Limb (tissue), 2 donors: ENCODE measurements around the gene ATP8B4.
"Not testable (repeated sequence)": the region's sequence is repeated elsewhere in the genome, so short reads cannot be mapped to it uniquely, and the experiment has no call there.

Source experiments
- DNase-seq, 2 donors: peaks; one replicate each; pipeline ENCODE4 v3.0.0-alpha.2; 2016; ENCODE audit errors: extremely low spot score in 2 of 2

ATP8B4 gene, protein sequence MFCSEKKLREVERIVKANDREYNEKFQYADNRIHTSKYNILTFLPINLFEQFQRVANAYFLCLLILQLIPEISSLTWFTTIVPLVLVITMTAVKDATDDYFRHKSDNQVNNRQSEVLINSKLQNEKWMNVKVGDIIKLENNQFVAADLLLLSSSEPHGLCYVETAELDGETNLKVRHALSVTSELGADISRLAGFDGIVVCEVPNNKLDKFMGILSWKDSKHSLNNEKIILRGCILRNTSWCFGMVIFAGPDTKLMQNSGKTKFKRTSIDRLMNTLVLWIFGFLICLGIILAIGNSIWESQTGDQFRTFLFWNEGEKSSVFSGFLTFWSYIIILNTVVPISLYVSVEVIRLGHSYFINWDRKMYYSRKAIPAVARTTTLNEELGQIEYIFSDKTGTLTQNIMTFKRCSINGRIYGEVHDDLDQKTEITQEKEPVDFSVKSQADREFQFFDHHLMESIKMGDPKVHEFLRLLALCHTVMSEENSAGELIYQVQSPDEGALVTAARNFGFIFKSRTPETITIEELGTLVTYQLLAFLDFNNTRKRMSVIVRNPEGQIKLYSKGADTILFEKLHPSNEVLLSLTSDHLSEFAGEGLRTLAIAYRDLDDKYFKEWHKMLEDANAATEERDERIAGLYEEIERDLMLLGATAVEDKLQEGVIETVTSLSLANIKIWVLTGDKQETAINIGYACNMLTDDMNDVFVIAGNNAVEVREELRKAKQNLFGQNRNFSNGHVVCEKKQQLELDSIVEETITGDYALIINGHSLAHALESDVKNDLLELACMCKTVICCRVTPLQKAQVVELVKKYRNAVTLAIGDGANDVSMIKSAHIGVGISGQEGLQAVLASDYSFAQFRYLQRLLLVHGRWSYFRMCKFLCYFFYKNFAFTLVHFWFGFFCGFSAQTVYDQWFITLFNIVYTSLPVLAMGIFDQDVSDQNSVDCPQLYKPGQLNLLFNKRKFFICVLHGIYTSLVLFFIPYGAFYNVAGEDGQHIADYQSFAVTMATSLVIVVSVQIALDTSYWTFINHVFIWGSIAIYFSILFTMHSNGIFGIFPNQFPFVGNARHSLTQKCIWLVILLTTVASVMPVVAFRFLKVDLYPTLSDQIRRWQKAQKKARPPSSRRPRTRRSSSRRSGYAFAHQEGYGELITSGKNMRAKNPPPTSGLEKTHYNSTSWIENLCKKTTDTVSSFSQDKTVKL

DNA sequence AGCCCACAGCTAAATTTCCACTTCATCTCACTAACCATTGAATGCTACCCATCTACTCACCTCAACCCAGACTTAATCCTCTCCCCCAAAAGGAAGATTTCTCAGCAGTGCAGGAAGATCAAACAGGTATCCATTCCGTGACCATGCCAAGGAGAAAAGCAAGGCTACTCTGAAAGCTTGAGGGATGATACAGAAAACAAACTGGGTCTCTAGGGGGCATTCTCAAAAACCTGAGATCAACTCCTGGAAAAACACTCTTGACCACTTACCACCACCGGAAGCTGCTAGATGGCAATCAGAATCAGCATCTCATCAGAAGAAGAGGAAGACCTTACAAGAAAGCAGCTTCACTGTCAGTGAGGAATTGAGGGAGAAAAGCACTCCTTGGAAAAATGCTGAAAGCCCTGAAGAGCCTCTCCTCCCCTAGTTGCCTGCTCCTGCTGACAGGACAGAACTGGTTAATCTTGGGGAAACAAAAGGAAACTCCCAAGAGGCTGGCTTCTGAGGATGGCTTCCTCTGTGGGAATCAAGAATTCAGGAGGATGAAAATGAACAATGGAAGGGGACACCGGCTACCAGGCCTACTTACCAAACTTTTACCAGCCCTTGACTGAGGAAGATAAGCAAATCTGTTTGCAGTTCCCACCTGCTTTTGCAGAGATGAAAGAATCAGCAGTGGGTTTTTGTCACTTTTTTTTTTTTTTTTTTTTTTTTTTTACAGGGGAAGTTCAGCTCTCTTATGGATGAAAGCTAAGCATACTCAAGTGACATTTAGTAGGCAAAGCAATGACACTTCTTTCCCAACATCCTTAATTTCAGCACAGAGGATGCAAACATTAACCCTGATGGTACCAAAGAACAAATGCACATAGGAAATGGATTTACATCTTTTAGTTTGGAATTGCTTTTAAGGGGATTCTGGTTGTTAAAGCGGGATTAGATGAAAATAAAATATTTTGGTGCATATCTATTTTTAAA lies at the start of gene ATP8B4:
Gene ATP8B4 (minus strand): TSS at position 171 of the 978 bp plus-strand sequence. CDS start 12,267 bp downstream, outside the sequence.
- DNase-seq = no peak

DNA sequence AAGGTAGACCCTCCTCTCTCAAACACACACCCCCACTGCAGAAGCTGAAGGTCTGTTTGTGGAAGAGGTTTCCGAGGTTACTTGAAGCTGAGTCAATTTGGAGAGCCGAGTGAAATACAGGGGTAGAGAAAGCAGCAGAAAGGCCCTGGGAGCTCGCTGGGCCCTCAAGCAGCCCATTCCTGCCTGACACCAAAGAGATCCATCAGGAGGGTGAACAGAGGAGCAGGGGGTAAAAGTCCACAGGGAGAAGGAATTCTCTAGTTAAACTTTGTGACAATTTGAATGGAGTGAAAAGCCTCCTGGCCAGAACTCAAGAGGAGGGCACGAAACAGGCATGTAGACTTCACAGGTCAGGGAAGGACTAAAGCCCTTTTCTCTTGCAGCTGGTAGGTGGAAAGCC lies 49.3 kb upstream of the ATP8B4 start:
- DNase-seq = no peak

DNA sequence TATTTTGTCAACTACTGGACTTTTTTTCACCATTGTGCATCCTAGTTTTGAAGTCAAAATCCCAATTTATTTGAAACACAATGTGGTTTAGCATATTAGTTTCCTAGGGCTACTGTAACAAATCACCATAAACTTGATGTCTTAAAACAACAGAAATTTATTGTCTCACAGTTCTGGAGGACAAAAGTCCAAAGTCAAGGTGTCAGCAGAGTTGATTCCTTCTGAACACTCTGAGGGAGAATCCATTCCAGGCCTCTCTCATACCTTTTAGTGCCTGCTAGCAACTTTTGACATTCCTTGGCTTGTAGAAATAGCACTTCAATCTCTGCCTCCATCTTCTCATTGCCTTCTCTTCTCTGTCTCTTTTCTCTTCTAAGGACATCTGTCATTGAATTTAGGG lies 48.1 kb upstream of the ATP8B4 start:
- no peak for DNase-seq

DNA sequence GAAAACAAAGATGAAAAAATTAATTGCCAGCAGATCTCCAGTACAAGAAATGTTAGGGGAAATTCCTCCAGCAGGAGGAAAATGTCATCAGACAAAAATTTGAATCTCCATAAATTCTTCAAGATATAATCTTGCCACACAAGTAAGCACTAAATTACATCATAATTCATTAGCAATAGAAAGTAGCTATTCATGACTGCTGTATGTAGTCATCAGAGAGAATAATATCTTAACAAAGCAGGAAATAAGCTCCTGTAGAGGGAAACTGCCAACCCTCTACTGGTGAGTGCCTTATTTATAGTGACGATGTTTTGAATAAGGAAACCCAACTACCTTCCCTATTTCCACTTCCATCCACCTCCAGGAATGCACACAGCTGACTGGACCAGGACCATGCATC lies 47.2 kb upstream of the ATP8B4 start:
- DNase-seq = no peak

DNA sequence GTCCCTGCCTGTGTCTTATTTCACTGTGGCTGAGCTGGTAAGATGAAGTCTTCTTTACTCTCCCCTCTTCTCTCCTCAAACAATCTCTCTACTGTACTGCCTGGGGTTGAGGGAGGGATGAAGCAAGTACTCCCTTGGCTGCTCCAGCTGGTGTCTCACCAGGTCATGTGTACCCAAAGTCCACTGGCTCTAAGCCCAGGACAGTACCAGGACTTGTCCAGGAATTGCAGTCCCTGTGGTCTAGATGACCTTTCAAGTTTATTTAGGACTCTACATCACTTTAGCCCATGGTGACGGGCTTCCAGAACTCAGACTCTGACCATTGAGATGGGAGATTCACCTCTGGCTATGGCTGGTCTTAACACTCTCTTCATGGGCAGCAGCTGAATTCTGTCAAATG lies 45.4 kb upstream of the ATP8B4 start:
- no peak for DNase-seq

DNA sequence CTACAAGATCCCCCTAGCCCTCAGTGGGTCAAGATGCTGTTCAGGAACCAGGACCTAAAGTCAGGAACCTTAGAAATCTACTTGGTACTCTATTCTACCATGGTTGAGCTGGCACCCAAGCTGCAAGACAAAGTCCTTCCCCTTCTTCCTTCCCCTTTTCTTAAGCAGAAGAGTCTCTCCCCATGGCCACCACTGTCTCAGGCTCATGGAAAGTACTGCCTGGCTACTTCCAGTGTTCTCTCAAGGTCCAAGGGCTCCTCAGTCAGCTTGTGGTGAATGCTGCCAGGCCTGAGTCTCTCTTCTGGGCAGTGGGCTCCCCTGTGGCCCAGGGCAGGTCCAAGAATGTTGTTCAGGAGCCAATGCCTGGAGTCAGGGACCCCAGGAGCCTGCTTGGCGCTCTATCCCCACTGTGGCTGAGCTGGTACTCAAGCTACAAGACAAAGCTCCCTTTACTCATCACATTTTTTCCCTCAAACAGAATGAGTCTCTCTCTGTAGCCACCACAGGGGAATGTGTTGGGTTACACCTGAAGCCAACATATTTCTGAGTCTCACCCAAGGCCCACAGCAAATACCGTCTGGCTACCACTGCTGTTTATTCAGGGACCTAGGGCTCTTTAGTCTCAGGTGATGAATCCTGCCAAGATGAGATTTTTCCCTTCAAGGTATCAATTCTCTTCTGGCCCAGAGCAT lies 44.8 kb upstream of the ATP8B4 start:
- DNase-seq = no peak

DNA sequence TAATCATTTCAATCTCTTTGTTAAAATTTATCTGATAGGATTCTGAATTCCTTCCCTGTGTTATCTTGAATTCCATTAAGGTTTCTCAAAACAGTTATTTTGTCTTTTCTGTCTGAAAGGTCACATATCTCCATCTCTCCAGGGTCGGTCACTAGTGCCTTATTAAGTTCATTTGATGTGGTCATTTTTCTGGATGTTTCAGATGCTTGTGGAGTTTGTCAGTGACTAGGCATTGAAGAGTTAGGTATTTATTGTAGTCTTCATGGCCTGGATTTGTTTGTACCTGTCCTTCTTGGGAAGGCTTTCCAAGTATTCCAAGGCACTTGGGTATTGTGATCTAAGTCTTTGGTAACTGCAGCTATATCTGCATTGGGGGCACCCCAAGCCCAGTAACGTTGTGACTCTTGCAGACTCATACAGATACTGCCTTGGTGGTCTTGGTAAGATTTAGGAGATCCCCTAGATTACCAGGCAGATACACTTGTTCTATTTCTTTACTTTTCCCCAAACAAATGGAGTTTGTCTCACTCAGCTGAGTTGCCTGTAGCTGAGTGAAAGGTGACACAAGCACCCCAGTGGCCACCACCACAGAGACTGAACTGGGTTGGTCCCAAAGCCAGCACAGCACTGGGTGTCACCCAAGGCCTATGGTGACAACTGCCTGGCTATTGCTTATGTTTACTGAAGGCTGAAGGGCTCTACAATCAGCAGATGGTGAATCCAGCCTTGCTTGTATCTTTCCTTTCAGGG lies 44.1 kb upstream of the ATP8B4 start:
- DNase-seq = no peak

DNA sequence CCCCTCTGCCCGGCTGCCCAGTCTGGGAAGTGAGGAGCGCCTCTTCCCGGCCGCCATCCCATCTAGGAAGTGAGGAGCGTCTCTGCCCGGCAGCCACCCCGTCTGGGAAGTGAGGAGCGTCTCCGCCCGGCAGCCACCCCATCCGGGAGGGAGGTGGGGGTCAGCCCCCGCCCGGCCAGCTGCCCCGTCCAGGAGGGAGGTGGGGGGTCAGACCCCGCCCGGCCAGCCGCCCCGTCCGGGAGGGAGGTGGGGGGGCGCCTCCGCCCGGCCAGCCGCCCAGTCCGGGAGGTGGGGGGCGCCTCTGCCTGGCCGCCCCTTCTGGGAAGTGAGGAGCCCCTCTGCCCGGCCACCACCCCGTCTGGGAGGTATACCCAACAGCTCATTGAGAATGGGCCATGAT lies 39.2 kb upstream of the ATP8B4 start:
- DNase-seq = not testable (repeated sequence)

DNA sequence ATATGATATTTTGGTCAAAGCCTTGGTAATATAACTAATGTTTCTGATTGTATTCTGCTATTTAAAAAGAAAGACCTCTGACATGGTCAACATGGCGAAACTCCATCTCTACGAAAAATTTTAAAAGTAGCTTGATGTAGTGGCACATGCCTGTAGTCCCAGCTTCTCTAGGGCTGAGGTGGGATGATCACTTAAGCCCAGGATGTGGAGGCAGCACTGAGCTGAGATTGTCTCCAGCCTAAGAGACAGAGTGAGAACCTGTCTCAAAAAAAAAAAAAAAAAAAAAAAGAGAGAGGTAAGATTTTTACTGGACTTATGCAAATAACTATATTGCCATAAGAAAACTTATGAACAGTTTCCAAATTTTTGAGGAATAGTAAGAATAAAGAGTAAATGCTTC lies 32.4 kb upstream of the ATP8B4 start:
- no peak for DNase-seq

DNA sequence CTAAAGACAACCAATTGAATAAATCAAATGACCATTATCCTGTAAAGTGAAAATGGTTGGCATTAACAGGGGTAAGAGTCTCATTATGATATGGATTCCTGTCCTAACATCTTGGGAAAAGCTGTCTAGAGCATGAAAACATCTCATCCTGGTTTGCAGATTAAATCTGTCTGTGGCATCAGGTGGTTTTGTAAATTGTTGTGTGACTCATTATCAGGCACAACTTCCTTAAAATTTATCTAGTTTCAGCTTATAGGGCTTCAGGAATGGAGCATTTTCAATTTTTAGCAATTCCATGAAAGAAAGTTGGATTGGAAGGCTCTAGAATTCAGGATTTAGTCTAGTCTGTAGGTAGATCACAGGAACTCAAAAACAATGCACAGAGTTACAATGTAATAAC lies 31.8 kb upstream of the ATP8B4 start:
- DNase-seq = no peak

DNA sequence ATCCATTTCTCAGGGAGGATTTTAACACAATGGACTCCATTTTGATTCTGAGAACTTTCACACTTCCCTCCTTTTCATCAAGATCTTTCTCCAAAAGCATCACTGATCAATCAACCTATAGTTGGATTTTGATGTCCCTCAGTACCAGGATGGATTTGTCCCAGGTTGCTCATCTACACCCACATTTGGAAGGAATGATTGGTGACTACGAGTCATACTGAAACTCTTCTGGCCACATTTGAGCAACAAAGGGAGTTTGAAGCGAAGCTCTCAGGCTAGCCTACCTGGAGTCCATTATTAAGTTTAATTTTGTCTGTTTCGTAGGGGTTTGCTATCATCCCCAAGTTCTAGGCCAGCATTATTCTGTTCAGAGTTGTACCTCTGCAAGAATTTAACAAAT lies 31.3 kb upstream of the ATP8B4 start:
- no peak for DNase-seq

DNA sequence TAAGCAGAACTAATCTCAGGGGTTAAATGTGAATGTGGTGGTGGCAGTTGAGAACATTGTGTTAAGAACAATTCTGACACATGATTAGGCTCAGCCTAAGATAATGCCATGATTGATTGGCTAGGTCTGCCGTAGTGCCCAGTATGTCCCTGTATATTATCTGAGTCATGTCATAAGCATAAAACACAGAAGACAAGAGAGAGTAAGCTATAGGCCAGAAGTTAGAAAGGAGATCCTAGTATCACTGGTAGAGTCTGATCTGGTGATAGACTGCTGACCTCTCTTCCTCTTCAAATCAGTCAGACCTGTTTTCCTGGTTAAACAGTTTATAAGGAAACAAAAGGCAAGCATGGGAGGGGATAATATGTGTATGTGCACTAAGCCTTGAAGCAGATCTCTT lies 30.1 kb upstream of the ATP8B4 start:
- DNase-seq = no peak

DNA sequence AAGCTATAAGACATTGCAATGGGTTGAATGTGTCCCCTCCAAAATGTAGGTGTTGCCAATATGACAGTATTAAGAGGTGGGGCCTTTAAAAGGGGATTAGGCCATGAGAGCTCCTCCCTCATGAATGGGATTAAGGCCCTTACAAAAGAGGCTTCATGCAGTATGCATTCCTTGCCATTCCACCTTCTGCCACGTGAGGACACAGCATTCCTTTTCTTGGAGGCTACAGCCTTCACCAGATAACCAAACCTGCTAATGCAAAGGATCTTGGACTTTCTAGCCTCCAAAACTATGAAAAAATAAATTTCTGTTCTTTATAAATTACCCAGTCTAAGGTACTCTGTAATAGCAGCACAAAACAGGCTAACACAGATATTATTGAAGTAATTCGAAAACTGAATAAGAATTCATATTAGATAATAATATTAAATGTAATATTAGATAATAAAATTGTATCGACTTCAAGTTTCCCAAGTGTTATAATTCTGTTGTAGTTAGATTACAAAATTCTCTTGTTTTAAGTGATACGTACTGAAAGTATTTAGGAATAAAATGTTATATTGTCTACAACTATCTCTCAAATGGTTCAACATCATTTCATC lies 29.4 kb upstream of the ATP8B4 start:
- DNase-seq = peak in 1 of 2 donors; percentile 38

DNA sequence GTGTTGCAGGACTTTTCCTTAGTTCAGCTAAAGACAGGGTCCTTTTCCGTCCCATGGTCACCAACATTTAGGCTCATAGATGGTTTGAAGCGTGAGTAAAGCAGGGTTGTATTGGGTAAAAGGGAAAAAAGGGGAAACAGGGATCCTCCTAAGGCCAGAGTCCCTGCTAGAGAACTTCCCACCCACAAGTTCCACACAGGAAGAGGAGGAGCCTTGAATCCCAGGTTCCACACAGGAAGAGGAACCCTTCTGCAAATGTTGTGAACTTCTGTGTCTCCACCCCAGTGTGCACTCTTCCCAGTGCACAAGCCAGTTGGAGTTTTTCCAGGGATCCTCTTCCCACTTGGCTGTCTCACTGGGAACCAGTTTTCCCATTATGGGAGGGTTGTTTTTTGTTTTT lies 27.6 kb upstream of the ATP8B4 start:
- no peak for DNase-seq

DNA sequence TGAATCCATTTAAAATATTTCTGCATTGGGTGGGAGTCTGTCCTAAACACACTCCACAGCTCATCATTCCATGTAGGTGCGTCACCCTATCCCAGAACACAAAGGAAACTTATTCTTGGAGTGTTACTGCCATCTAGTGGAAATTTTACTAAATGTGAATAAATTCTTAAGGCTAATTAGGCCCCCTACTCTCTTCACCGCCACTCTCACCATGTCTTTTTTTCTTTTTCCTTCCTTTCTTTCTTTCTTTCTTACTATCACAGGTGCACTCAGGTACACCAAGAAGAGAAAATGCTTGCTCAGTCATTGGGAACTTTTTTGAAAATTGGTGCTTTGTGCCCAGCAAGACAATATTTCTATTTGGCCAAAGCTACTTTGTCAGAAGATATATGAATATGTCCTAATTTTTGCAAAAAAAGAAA lies 26.4 kb upstream of the ATP8B4 start:
- DNase-seq = peak in 1 of 2 donors; percentile 80

DNA sequence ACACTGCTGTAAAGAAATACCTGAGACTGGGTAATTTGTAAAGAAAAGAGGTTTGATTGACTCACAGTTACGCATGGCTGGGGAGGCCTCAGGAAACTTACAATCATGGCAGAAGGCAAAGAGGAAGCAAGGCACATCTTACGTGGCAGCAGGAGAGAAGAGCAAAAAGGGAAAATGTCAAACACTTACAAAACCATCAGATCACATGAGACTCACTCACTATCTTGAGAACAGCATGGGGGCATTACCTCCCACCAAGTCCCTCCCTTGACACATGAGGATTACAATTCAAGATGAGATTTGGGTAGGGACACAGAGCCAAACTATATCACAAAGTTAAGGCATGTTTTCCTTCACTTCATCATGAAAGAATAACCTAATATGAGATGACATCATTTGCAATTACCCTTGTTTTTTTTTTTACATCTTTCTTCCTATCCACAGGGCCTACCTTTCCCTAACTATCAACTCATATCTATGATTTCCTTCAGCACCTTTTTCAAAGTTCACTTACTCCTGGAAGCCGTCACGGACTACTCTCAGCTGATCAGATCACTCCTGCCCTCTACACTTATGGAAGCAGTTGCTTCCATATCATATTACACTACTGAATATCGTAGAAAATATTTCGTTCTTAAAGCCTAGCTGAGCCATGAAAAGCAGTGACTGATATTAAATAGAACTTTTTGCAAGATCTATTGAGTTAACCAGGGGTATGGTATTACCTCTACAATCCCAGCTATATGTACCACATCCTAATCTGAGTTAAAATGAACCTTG lies 25.5 kb upstream of the ATP8B4 start:
- no peak for DNase-seq

DNA sequence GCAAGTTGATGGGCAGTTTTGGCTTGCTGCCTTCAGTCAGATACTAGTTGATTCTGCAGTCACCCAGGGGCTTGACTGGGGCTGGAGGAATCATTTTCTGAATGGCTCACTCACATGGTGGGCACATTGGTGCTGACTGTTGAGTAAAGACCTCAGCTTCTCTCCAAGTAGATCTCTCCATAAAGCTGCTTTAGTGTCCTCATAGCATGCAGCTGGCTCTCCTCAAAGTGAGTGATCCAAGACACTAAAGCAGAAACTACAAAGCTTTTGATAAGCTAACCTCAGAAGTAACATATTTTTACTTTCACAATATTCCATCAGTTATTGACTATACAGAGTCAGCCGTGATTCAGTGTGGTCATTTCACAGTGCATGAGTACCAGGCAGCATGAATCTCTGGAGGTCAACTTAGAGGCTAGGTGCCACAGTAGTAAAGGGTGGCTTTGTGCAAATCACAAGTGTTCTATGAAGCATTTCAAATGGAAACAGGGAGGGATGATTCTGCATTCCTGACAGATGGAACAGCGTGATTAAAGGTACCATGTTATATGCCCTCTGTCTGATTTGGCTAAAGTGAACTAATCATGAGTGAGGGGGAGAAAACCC lies 24.3 kb upstream of the ATP8B4 start:
- no peak for DNase-seq

DNA sequence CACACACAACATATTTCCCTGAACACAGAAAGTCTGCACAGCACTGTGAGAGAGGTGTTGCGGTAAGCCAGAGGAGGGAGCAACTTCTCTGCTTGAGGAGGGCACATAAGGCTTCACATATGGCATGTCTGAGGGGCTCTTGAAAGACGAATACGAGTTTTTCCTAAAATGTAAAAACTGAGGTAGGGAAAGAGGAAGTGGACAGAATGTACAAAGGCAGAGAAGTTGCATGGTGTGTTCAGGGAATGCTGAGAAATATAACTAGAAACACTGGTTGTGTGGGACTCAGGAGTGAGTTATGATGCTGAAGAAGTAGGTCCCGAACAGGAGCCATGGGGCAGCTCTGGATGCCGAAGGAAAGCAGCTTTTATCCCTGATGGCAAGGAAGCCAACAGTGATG lies 22.8 kb upstream of the ATP8B4 start:
- no peak for DNase-seq
